Cardiac fibroblast (primary cell): ENCODE data around the gene SYNGR3.
"Not testable (repeated sequence)": the region's sequence is repeated elsewhere in the genome, so short reads cannot be mapped to it uniquely, and the experiment has no call there.

ENCODE experiments used
- DNase-seq, 2 donors: peaks; one replicate each; pipeline versions ENCODE4 v3.0.0 to v3.0.0-alpha.2; 2010; ENCODE audit warnings: low read depth in 2 of 2
- H3K4me3 ChIP-seq, 2 donors: replicated peaks in 1 of 2; 1 replicate in 1 of 2; 2 replicates in 1 of 2; pipeline ENCODE4 v1.5.1; 2011; ENCODE audit warnings: low read depth in 2 of 2, low read length in 2 of 2, mild to moderate bottlenecking in 2 of 2, moderate library complexity in 1 of 2
- TF ChIP-seq, protein P1 (sequence below): IDR thresholded peaks from one replicate; pipeline ENCODE4 v1.5.1; 2011; ENCODE audit warnings: low read depth, mild to moderate bottlenecking, low read length, inconsistent platforms

The SYNGR3 gene

DNA sequence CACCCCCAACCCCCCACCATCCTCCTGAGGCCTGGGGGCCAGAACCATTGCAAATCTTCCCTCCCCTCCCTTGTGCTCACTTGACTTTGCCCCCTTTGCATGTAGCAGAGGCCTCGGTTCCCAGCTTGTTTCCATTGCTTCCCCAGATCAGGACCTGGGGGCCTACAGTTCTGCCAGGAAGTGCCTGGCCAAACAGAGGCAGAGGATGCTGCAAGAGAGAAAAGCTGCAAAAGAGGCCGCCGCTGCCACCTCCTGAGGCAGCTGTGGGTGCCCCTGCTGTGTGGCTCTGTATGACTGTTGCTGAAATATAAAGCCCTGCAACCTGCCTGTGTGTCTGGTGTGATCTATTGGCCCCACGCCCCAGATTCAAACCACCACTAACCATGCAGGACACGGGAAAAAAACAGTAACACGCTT is 28.1 kb upstream of the SYNGR3 start:
- TF ChIP-seq, protein P1, sequence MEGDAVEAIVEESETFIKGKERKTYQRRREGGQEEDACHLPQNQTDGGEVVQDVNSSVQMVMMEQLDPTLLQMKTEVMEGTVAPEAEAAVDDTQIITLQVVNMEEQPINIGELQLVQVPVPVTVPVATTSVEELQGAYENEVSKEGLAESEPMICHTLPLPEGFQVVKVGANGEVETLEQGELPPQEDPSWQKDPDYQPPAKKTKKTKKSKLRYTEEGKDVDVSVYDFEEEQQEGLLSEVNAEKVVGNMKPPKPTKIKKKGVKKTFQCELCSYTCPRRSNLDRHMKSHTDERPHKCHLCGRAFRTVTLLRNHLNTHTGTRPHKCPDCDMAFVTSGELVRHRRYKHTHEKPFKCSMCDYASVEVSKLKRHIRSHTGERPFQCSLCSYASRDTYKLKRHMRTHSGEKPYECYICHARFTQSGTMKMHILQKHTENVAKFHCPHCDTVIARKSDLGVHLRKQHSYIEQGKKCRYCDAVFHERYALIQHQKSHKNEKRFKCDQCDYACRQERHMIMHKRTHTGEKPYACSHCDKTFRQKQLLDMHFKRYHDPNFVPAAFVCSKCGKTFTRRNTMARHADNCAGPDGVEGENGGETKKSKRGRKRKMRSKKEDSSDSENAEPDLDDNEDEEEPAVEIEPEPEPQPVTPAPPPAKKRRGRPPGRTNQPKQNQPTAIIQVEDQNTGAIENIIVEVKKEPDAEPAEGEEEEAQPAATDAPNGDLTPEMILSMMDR, result no peak
- H3K4me3 ChIP-seq, result no peak overlapping the region
- DNase-seq, result no peak

DNA sequence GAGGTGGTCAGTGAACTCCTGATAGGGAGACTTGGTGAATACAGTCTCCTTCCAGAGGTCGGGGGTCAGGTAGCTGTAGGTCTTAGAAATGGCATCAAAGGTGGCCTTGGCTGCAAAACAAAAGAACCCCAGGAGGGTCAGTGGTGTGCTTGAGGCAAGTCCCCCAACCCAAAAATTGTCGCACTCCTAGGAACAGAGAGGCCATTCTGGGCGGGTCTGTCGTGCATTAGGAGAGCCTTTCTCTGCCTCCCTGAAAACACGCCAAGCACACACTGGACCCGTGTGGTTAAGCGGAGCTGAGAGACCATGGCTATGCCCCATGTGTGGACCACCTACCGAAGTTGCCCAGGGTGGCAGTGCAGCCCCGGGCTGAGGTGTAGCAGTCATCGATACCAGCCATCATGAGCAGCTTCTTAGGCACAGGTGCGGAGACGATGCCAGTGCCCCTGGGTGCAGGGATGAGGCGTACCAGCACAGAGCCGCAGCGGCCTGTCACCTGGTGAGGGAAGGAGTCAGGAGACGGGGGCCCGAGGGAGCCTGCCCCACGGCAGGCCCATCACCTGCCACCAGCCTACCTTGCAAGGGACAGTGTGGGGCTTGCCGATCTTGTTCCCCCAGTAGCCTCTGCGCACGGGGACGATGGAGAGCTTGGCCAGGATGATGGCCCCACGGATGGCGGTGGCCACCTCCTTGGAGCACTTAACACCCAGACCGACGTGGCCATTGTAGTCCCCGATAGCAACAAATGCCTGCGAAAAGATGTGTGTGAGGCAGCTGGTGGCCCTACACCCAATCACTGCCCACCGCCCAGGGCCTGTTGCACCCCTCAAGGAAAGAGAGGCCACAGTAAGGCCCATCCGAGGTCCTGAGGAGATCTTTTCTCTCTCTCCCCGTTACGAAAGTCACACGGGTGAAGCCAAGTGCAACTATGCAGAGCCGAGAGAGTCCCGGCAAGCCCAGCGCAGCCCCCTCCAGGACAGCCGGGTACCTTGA is 27.3 kb upstream of the SYNGR3 start:
- DNase-seq, result not testable (repeated sequence)
- peak overlapping the region; percentile 88 to 92 for H3K4me3 ChIP-seq

DNA sequence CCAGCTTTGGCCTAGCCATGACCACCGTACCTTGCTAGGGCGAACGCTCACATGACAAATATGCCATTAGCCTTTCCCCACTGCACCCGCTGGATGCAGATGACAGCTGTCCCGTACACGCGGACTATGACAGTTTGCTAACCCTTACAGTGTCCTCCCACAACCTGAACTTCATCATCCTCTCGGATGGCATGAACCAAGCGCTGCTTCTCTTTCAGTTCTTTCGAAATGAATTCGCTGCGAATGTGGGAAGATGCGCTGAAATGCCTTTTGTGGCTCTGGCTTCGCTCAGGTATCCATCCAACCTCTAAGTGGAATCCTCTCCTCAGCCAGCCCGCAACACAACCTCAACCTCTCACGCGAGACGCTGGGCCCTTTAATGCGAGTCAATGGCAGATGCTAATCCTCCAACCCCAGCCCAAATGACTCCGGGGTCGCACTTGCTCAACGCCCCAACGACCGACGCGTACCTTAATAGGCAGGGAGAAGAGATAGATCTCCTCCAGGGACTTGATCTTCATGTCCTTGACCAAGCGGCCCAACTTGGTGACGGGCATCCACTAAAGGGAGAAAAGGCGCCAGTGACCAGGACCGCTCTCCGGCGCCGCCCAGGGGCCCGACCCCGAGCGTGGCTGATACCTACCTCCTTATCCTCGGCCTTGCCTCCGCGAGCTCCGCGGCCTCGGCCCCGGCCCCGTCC is 25.8 kb upstream of the SYNGR3 start:
- TF ChIP-seq, protein P1, result peak; percentile 5
- peak overlapping the region; percentile 88 to 92 for H3K4me3 ChIP-seq
- peak in 1 of 2 donors; percentile 43 for DNase-seq

DNA sequence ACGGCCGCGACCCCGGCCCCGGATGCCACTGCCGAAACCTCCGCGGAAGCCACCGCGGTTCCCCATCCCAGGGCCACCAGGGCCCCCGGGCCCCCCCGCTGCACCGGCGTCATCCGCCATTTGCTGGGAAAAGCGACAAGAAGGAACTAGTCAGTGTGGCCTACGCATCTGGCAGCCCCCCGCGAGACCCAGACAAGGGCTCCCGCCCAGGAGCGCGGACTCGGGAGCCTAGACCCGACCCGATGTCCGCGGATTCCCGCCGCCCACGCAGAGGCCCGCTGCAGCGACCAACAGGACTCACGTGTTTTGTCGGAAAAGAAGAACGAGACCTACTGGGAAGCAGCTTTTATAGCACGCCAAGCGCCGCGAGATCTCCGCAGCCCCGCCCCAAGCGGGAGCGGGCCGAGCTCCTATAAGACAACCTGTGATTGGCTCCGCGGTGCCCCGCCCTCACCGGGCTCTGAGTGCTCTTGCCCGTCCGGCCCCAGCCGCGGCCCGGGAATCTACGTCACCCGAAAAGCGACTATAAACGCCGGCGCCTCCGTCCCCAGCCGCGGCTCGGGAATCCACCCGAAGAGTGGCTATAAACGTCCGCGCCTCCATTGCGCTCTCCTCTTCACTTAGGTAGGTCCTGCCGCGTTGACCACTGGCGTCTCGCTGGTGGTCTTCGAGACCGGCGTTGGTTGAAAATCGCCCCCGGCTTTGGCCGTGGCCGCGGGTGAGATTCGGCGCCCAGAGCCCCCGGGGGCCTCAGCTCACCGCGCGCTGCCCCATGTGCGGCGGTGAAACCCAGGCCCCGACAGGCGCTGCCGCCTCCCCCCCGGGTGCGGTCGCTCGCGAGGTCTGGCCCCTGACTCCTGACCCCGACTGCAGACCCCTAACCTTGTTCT is 25.0 kb upstream of the SYNGR3 start, which contains the start of gene RPS2:
Gene RPS2 (minus strand): TSS at position 321 of the 890 bp plus-strand sequence. CDS start 201 bp downstream, at position 120.
- peak; percentile 99 for DNase-seq
- TF ChIP-seq, protein P1, result no peak
- peak within 1 kb of the TSS; percentile 88 to 92 for H3K4me3 ChIP-seq

DNA sequence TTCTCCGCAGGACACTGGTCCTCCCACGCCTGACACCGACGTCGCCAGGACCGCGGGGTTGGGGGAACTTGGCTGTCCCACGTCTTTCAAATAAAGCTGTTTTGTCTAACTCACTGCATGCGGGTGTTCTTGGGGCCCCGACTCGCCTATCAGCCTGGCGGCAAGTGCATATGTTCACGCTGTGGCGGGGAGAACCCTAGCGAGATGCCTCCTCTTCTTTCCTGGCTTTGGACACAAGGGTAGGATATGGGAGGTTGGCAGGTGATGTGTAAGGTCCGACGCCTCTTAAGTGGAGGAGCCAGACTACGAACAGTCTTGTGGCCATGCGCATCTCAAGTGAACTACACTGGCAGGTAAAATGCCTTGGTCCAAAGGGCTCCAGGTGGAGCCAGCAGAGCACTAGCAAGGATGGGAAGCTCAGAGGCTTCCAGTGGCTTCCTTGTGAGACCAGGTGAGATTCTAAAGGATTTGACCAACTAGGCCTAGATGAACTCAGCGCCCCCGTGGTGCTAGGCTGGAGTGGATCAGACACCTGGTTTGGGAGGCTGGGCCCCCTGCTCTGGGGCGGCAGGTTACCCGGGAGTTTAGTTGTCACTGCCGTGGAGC is 24.3 kb upstream of the SYNGR3 start:
- no peak for DNase-seq
- peak overlapping the region; percentile 88 to 92 for H3K4me3 ChIP-seq
- TF ChIP-seq, protein P1, result no peak

DNA sequence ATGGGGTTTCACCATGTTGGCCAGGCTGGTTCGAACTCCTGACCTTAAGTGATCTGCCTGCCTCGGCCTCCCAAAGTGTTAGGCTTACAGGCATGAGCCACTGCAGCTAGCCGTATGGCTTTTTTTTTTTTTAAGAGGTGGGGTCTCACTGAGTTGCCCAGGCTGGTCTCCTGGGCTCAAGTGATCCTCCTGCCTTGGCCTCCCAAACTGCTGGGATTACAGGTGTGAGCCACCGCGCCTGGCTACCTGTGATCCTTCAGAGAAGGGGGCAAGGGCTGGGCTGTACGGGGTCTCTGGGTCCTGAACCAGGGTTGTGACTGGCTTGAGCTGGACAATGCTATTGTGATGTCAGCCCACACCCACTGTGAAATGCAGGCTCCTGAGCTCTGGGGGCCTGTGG is 23.3 kb upstream of the SYNGR3 start, which contains the start of gene RNF151:
Gene RNF151 (plus strand): TSS at position 397 of the 400 bp plus-strand sequence. CDS start 26 bp downstream, outside the sequence.
- DNase-seq, result no peak
- peak within 1 kb of the TSS; percentile 88 to 92 for H3K4me3 ChIP-seq
- TF ChIP-seq, protein P1, result no peak
